HG03280 (cell line): Measurements from ENCODE around the gene MTERF4.

Experiments
- ATAC-seq: cut with Tn5 transposase; IDR thresholded peaks from one replicate; pipeline ENCODE4 v1.9.1; 2021; ENCODE audit warnings: mild to moderate bottlenecking, moderate library complexity; ENCODE audit not compliant: unreplicated experiment

Gene MTERF4

GRCh38 chr2:241102239-241102803, at the start of gene MTERF4:
Gene MTERF4, minus strand, starts transcription at chr2:241102287. Its CDS starts 14 bp downstream, at chr2:241102273.
- ATAC-seq: peak; percentile 90

- peak; percentile 26 for ATAC-seq
Observed at GRCh38 chr2:241150660-241151530, 48.8 kb upstream of the MTERF4 start.

- peak; percentile 76 for ATAC-seq
Observed at GRCh38 chr2:241149925-241150659, 48.0 kb upstream of the MTERF4 start, which contains the start of gene PPP1R7. Gene PPP1R7, plus strand, starts transcription at chr2:241150467. Its CDS starts 29 bp downstream, at chr2:241150496.

- ATAC-seq: peak; percentile 12
Observed at GRCh38 chr2:241149675-241149924, 47.5 kb upstream of the MTERF4 start.

GRCh38 chr2:241148891-241149674, 47.0 kb upstream of the MTERF4 start, which contains the start of gene PASK:
Gene PASK, minus strand, starts transcription at chr2:241149472. Its CDS starts 6,440 bp downstream, at chr2:241143032.
- peak; percentile 71 for ATAC-seq

- no peak for ATAC-seq
Observed at GRCh38 chr2:241148239-241148638, 46.2 kb upstream of the MTERF4 start.

GRCh38 chr2:241147336-241147735, 45.2 kb upstream of the MTERF4 start:
- no peak for ATAC-seq

- ATAC-seq: no peak
Observed at GRCh38 chr2:241146286-241146685, 44.2 kb upstream of the MTERF4 start.

GRCh38 chr2:241142593-241142992, 40.5 kb upstream of the MTERF4 start:
- no peak for ATAC-seq

GRCh38 chr2:241142063-241142462, 40.0 kb upstream of the MTERF4 start:
- no peak for ATAC-seq

- ATAC-seq: no peak
Observed at GRCh38 chr2:241141214-241141770, 39.2 kb upstream of the MTERF4 start.

- ATAC-seq: no peak
Observed at GRCh38 chr2:241140445-241140840, 38.4 kb upstream of the MTERF4 start.

- no peak for ATAC-seq
Observed at GRCh38 chr2:241139531-241140444, 37.7 kb upstream of the MTERF4 start.

GRCh38 chr2:241138471-241138870, 36.4 kb upstream of the MTERF4 start:
- ATAC-seq: no peak

GRCh38 chr2:241137276-241138190, 35.4 kb upstream of the MTERF4 start:
- no peak for ATAC-seq

- ATAC-seq: no peak
Observed at GRCh38 chr2:241136661-241137260, 34.7 kb upstream of the MTERF4 start.

GRCh38 chr2:241136191-241136590, 34.1 kb upstream of the MTERF4 start:
- ATAC-seq: no peak

GRCh38 chr2:241135737-241136136, 33.6 kb upstream of the MTERF4 start:
- no peak for ATAC-seq
